Transverse colon (tissue), 4 donors: ENCODE measurements around the gene ANO7.

Experiments used
- EP300 ChIP-seq: sonication (generic); formaldehyde crosslinking; IDR thresholded peaks from one replicate; pipeline ENCODE4 v1.6.1; 2017; ENCODE audit warnings: antibody characterized with exemption, low read depth
- POLR2A ChIP-seq: fragments of 450-650 bp; IDR thresholded peaks from one replicate; pipeline ENCODE4 v1.6.1; 2016; ENCODE audit warnings: antibody characterized with exemption, mild to moderate bottlenecking, moderate library complexity
- POLR2AphosphoS5 ChIP-seq, 3 donors: sonication (generic); formaldehyde crosslinking; IDR thresholded peaks; one replicate each; pipeline ENCODE4 v1.6.1; 2016; ENCODE audit warnings: antibody characterized with exemption in 3 of 3
- TF ChIP-seq, protein P1 (sequence below), 5 experiments: fragments of 200-600 bp in 3 of 5; fragments of 450-650 bp in 2 of 5; sonication (generic) in 3 of 5; IDR thresholded peaks; 1 replicate in 2 of 5; 2 replicates in 3 of 5; pipeline ENCODE4 v1.5.1; 2016 to 2017; ENCODE audit warnings: antibody characterized with exemption in 5 of 5, inconsistent platforms in 3 of 5, mild to moderate bottlenecking in 2 of 5, moderate library complexity in 1 of 5

DNA sequence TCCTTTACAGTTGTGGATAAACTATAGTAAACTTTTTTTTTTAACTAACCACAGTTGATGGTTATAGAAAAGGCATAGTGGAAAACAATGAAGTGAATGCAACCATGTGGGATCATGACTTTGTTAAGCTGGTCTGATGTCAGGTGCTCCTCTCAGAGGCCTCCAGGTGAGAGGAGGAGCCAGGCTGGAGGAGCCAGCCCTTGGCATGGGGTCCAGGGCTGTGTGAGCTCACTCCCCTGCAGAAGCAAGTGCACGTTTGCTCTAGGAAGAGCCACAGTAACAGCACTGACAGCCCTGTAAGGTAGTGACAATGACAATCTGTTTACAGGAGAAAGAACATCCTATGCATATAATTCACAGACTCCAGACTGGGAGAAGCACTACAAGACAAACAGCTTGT lies 32.5 kb upstream of the ANO7 start:
- TF ChIP-seq, protein P1, sequence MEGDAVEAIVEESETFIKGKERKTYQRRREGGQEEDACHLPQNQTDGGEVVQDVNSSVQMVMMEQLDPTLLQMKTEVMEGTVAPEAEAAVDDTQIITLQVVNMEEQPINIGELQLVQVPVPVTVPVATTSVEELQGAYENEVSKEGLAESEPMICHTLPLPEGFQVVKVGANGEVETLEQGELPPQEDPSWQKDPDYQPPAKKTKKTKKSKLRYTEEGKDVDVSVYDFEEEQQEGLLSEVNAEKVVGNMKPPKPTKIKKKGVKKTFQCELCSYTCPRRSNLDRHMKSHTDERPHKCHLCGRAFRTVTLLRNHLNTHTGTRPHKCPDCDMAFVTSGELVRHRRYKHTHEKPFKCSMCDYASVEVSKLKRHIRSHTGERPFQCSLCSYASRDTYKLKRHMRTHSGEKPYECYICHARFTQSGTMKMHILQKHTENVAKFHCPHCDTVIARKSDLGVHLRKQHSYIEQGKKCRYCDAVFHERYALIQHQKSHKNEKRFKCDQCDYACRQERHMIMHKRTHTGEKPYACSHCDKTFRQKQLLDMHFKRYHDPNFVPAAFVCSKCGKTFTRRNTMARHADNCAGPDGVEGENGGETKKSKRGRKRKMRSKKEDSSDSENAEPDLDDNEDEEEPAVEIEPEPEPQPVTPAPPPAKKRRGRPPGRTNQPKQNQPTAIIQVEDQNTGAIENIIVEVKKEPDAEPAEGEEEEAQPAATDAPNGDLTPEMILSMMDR (IDR thresholded peaks at IDR 0.05), result no peak
- TF ChIP-seq POLR2AphosphoS5 (IDR thresholded peaks at IDR 0.05) (no peak), POLR2A (no peak), EP300 (no peak)
